ENCODE data around the gene GAD1.

GAD1 gene

GRCh38 chr2:170829036-170829435 lies 12.3 kb downstream of the GAD1 start:
- H3K4me1 ChIP-seq (ENCODE audit: insufficient read depth, insufficient read length), result no peaks in the 10 kb centered on the region
- no peak overlapping the region for H3K9ac ChIP-seq (ENCODE audit: insufficient read length, low read depth)
- peaks cover 83% of the 10 kb centered on the region for H3K36me3 ChIP-seq (ENCODE audit: insufficient read depth, insufficient read length, low read length)
- TF ChIP-seq YY1 (IDR thresholded peaks at IDR 0.05; ENCODE audit: insufficient read depth, insufficient read length) (no peak), SUZ12 (IDR thresholded peaks at IDR 0.05; ENCODE audit: extremely low read depth, insufficient read depth, insufficient read length) (no peak), ZNF274 (IDR thresholded peaks at IDR 0.05; ENCODE audit: low read depth, low read length) (no peak)
- no peak for DNase-seq (ENCODE audit: low read depth, low spot score)
- no peaks in the 10 kb centered on the region for H3K9me3 ChIP-seq (ENCODE audit: insufficient read depth, low read length)
- no peaks in the 10 kb centered on the region for H3K27me3 ChIP-seq (ENCODE audit: insufficient read depth, insufficient read length)
- no peak overlapping the region for H3K4me3 ChIP-seq (ENCODE audit: insufficient read length, low read depth)

DNA sequence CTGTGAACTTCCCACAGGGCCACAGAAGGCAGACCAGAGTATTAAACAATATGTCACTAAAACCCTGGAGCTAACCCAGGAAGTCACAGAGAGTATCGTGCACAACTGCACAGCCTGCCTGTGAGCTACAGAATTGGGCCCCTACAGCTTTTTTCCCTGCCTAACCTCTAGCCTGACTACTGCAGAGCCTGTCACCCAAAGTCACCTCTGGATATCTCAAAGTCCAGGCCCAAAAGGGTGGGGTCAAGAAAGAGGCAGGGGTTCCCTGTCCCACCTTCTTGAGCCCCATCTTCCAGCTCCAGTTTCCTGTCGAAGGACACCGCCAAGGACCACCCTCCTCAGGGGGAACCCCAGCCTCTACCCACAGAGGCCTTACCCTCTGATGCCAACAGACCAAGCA lies 13.5 kb downstream of the GAD1 start:
- H3K4me3 ChIP-seq (ENCODE audit: insufficient read length, low read depth), result no peak overlapping the region
- H3K9me3 ChIP-seq (ENCODE audit: insufficient read depth, low read length), result no peaks in the 10 kb centered on the region
- TF ChIP-seq YY1 (IDR thresholded peaks at IDR 0.05; ENCODE audit: insufficient read depth, insufficient read length), result no peak
- no peak for TF ChIP-seq ZNF274 (IDR thresholded peaks at IDR 0.05; ENCODE audit: low read depth, low read length)
- TF ChIP-seq SUZ12 (IDR thresholded peaks at IDR 0.05; ENCODE audit: extremely low read depth, insufficient read depth, insufficient read length), result no peak
- DNase-seq (ENCODE audit: low read depth, low spot score), result no peak
- no peaks in the 10 kb centered on the region for H3K4me1 ChIP-seq (ENCODE audit: insufficient read depth, insufficient read length)
- H3K9ac ChIP-seq (ENCODE audit: insufficient read length, low read depth), result no peak overlapping the region
- peaks cover 82% of the 10 kb centered on the region for H3K36me3 ChIP-seq (ENCODE audit: insufficient read depth, insufficient read length, low read length)
- H3K27me3 ChIP-seq (ENCODE audit: insufficient read depth, insufficient read length), result no peaks in the 10 kb centered on the region

- H3K9ac ChIP-seq (ENCODE audit: insufficient read length, low read depth), result no peak overlapping the region
- H3K9me3 ChIP-seq (ENCODE audit: insufficient read depth, low read length), result no peaks in the 10 kb centered on the region
- no peaks in the 10 kb centered on the region for H3K27me3 ChIP-seq (ENCODE audit: insufficient read depth, insufficient read length)
- H3K4me1 ChIP-seq (ENCODE audit: insufficient read depth, insufficient read length), result no peaks in the 10 kb centered on the region
- DNase-seq (ENCODE audit: low read depth, low spot score), result no peak
- H3K36me3 ChIP-seq (ENCODE audit: insufficient read depth, insufficient read length, low read length), result peaks cover 78% of the 10 kb centered on the region
- H3K4me3 ChIP-seq (ENCODE audit: insufficient read length, low read depth), result no peak overlapping the region
- TF ChIP-seq SUZ12 (IDR thresholded peaks at IDR 0.05; ENCODE audit: extremely low read depth, insufficient read depth, insufficient read length), result no peak
- TF ChIP-seq YY1 (IDR thresholded peaks at IDR 0.05; ENCODE audit: insufficient read depth, insufficient read length), result no peak
- TF ChIP-seq ZNF274 (IDR thresholded peaks at IDR 0.05; ENCODE audit: low read depth, low read length), result no peak
These were observed 14.4 kb downstream of the GAD1 start for GRCh38 chr2:170831115-170831514.

DNA sequence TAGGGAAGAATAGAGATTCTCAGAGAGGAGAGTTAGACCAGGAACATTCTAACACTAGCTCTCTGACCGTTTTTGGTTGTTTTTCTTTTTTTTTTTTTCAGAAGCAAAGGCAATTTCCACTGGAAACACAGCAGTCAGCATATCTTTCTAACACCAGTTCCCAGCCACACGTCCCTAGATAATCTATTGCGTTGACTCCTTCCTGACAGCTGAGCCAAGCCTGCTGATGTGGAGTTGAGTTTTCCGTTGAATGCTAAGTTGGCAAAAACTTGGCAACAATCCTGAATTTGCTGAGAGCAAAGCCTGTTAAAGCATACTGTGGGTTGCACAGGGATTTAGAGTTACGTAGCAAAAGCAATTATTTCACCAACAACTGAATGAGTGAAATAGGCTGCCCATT lies 19.3 kb downstream of the GAD1 start:
- H3K27me3 ChIP-seq (ENCODE audit: insufficient read depth, insufficient read length), result no peaks in the 10 kb centered on the region
- H3K9ac ChIP-seq (ENCODE audit: insufficient read length, low read depth), result no peak overlapping the region
- no peaks in the 10 kb centered on the region for H3K9me3 ChIP-seq (ENCODE audit: insufficient read depth, low read length)
- no peak overlapping the region for H3K4me3 ChIP-seq (ENCODE audit: insufficient read length, low read depth)
- peaks cover 83% of the 10 kb centered on the region for H3K36me3 ChIP-seq (ENCODE audit: insufficient read depth, insufficient read length, low read length)
- TF ChIP-seq ZNF274 (IDR thresholded peaks at IDR 0.05; ENCODE audit: low read depth, low read length) (no peak), SUZ12 (IDR thresholded peaks at IDR 0.05; ENCODE audit: extremely low read depth, insufficient read depth, insufficient read length) (no peak), YY1 (IDR thresholded peaks at IDR 0.05; ENCODE audit: insufficient read depth, insufficient read length) (no peak)
- no peaks in the 10 kb centered on the region for H3K4me1 ChIP-seq (ENCODE audit: insufficient read depth, insufficient read length)
- DNase-seq (ENCODE audit: low read depth, low spot score), result no peak

- TF ChIP-seq YY1 (IDR thresholded peaks at IDR 0.05; ENCODE audit: insufficient read depth, insufficient read length), result no peak
- no peak for TF ChIP-seq ZNF274 (IDR thresholded peaks at IDR 0.05; ENCODE audit: low read depth, low read length)
- TF ChIP-seq SUZ12 (IDR thresholded peaks at IDR 0.05; ENCODE audit: extremely low read depth, insufficient read depth, insufficient read length), result no peak
- peaks cover 77% of the 10 kb centered on the region for H3K36me3 ChIP-seq (ENCODE audit: insufficient read depth, insufficient read length, low read length)
- H3K4me3 ChIP-seq (ENCODE audit: insufficient read length, low read depth), result no peak overlapping the region
- H3K4me1 ChIP-seq (ENCODE audit: insufficient read depth, insufficient read length), result no peaks in the 10 kb centered on the region
- no peaks in the 10 kb centered on the region for H3K9me3 ChIP-seq (ENCODE audit: insufficient read depth, low read length)
- H3K9ac ChIP-seq (ENCODE audit: insufficient read length, low read depth), result no peak overlapping the region
- no peaks in the 10 kb centered on the region for H3K27me3 ChIP-seq (ENCODE audit: insufficient read depth, insufficient read length)
- DNase-seq (ENCODE audit: low read depth, low spot score), result no peak
These were observed 24.1 kb downstream of the GAD1 start for GRCh38 chr2:170840717-170841210.

DNA sequence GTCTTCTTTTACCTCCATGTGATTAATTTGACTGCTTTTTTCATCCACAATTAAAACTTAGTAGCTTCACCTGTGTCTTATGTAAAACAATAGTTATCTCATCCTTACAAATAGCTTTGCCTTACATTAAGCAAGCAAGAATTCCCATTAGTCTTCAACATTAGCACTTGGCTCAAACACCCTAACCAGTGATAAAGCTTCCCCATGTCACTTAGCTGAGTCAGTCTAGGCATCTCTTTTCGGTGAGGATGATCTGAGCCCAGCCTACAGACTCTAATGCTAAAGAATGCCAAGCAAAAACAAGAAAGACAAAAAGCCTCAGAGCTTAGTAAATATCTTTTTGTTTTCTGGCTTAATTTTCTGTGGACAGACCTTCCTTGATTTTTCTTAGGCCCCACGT lies 26.1 kb downstream of the GAD1 start:
- Histone ChIP-seq H3K9me3 (ENCODE audit: insufficient read depth, low read length) (no peaks in the 10 kb centered on the region), H3K4me3 (ENCODE audit: insufficient read length, low read depth) (no peak overlapping the region), H3K4me1 (ENCODE audit: insufficient read depth, insufficient read length) (no peaks in the 10 kb centered on the region), H3K27me3 (ENCODE audit: insufficient read depth, insufficient read length) (no peaks in the 10 kb centered on the region), H3K36me3 (ENCODE audit: insufficient read depth, insufficient read length, low read length) (peaks cover 75% of the 10 kb centered on the region), H3K9ac (ENCODE audit: insufficient read length, low read depth) (no peak overlapping the region)
- no peak for TF ChIP-seq YY1 (IDR thresholded peaks at IDR 0.05; ENCODE audit: insufficient read depth, insufficient read length)
- TF ChIP-seq SUZ12 (IDR thresholded peaks at IDR 0.05; ENCODE audit: extremely low read depth, insufficient read depth, insufficient read length), result no peak
- no peak for TF ChIP-seq ZNF274 (IDR thresholded peaks at IDR 0.05; ENCODE audit: low read depth, low read length)
- no peak for DNase-seq (ENCODE audit: low read depth, low spot score)

- Histone ChIP-seq H3K9me3 (ENCODE audit: insufficient read depth, low read length) (no peaks in the 10 kb centered on the region), H3K4me3 (ENCODE audit: insufficient read length, low read depth) (no peak overlapping the region), H3K36me3 (ENCODE audit: insufficient read depth, insufficient read length, low read length) (peaks cover 70% of the 10 kb centered on the region), H3K4me1 (ENCODE audit: insufficient read depth, insufficient read length) (no peaks in the 10 kb centered on the region), H3K27me3 (ENCODE audit: insufficient read depth, insufficient read length) (no peaks in the 10 kb centered on the region), H3K9ac (ENCODE audit: insufficient read length, low read depth) (no peak overlapping the region)
- no peak for TF ChIP-seq SUZ12 (IDR thresholded peaks at IDR 0.05; ENCODE audit: extremely low read depth, insufficient read depth, insufficient read length)
- TF ChIP-seq ZNF274 (IDR thresholded peaks at IDR 0.05; ENCODE audit: low read depth, low read length), result no peak
- TF ChIP-seq YY1 (IDR thresholded peaks at IDR 0.05; ENCODE audit: insufficient read depth, insufficient read length), result no peak
- no peak for DNase-seq (ENCODE audit: low read depth, low spot score)
These were observed 27.0 kb downstream of the GAD1 start for GRCh38 chr2:170843656-170844055.

Measured in NT2/D1 (cell line).